Glutamatergic neuron (in vitro differentiated cells): ENCODE results near the gene SRSF4. TPM values are rescaled to one million over a fixed set of nuclear protein-coding genes. Genes with fewer than 3 reads are reported as not detected.
"Not testable (repeated sequence)": the region's sequence is repeated elsewhere in the genome, so short reads cannot be mapped to it uniquely, and the experiment has no call there.

Experiments
- DNase-seq: peaks from one replicate; pipeline ENCODE4 v3.0.0; 2022
- H3K27ac Mint-ChIP-seq: one replicate; pipeline ENCODE4 v1.8.0; 2020; ENCODE audit warnings: mild to moderate bottlenecking, mixed read lengths, inconsistent platforms; ENCODE audit not compliant: unreplicated experiment
- H3K27me3 Mint-ChIP-seq: one replicate; pipeline ENCODE4 v1.8.0; 2020; ENCODE audit warnings: mild to moderate bottlenecking, moderate library complexity, mixed read lengths, inconsistent platforms; ENCODE audit not compliant: unreplicated experiment
- H3K36me3 Mint-ChIP-seq: one replicate; pipeline ENCODE4 v1.8.0; 2020; ENCODE audit warnings: mild to moderate bottlenecking, mixed read lengths, inconsistent platforms; ENCODE audit not compliant: unreplicated experiment
- H3K4me1 Mint-ChIP-seq: one replicate; pipeline ENCODE4 v1.8.0; 2020; ENCODE audit warnings: mild to moderate bottlenecking, low read depth, mixed read lengths, inconsistent platforms; ENCODE audit not compliant: unreplicated experiment
- H3K4me3 Mint-ChIP-seq: one replicate; pipeline ENCODE4 v1.8.0; 2020; ENCODE audit warnings: mild to moderate bottlenecking, mixed read lengths, inconsistent platforms; ENCODE audit not compliant: unreplicated experiment
- H3K9me3 Mint-ChIP-seq: one replicate; pipeline ENCODE4 v1.8.0; 2020; ENCODE audit warnings: mild to moderate bottlenecking, moderate library complexity, mixed read lengths, inconsistent platforms; ENCODE audit not compliant: unreplicated experiment
- CTCF ChIP-seq: fragments of 200-600 bp; sonication (generic); IDR thresholded peaks from one replicate; pipeline ENCODE4 v1.5.0; 2021; ENCODE audit not compliant: partially characterized antibody, unreplicated experiment
- total RNA-seq: library from RNA; stranded (reverse); fragmentation: NEBNext Ultra II Directional; extraction: Animal tissue kit (Norgen Biotek cat#: 25700); gene quantifications from one replicate; pipeline ENCODE4 v1.2.1, GENCODE V29; 2021; ENCODE audit not compliant: unreplicated experiment

SRSF4 gene
- total RNA-seq, 1 donor from 2014 or later = 69.0 TPM

- DNase-seq = no peak
- Mint-ChIP-seq H3K4me3 (no peak overlapping the region), H3K27me3 (no peaks in the 10 kb centered on the region), H3K4me1 (peaks cover 6% of the 10 kb centered on the region), H3K36me3 (no peaks in the 10 kb centered on the region), H3K27ac (no peak overlapping the region), H3K9me3 (no peaks in the 10 kb centered on the region)
- no peak for TF ChIP-seq CTCF
Measured at GRCh38 chr1:29162025-29162424, 19.7 kb downstream of the SRSF4 start.

GRCh38 chr1:29159773-29160172 lies 21.9 kb downstream of the SRSF4 start:
- Mint-ChIP-seq H3K4me1 (peaks cover 4% of the 10 kb centered on the region), H3K36me3 (no peaks in the 10 kb centered on the region), H3K27ac (no peak overlapping the region), H3K9me3 (no peaks in the 10 kb centered on the region), H3K27me3 (peaks cover 4% of the 10 kb centered on the region), H3K4me3 (no peak overlapping the region)
- DNase-seq = no peak
- TF ChIP-seq CTCF = no peak

- H3K4me3 Mint-ChIP-seq = no peak overlapping the region
- no peaks in the 10 kb centered on the region for H3K9me3 Mint-ChIP-seq
- no peaks in the 10 kb centered on the region for H3K4me1 Mint-ChIP-seq
- no peak for DNase-seq
- no peak for TF ChIP-seq CTCF
- no peak overlapping the region for H3K27ac Mint-ChIP-seq
- H3K27me3 Mint-ChIP-seq = peaks cover 4% of the 10 kb centered on the region
- no peaks in the 10 kb centered on the region for H3K36me3 Mint-ChIP-seq
Measured at GRCh38 chr1:29157269-29157601, 24.5 kb downstream of the SRSF4 start.

GRCh38 chr1:29156543-29157268 lies 25.0 kb downstream of the SRSF4 start:
- Mint-ChIP-seq H3K4me3 (no peak overlapping the region), H3K36me3 (no peaks in the 10 kb centered on the region), H3K27me3 (peaks cover 4% of the 10 kb centered on the region), H3K27ac (peak overlapping the region; percentile 60), H3K4me1 (no peaks in the 10 kb centered on the region), H3K9me3 (no peaks in the 10 kb centered on the region)
- no peak for DNase-seq
- TF ChIP-seq CTCF = no peak

GRCh38 chr1:29152046-29152805 lies 29.5 kb downstream of the SRSF4 start:
- H3K4me3 Mint-ChIP-seq = no peak overlapping the region
- H3K36me3 Mint-ChIP-seq = peaks cover 17% of the 10 kb centered on the region
- DNase-seq = no peak
- no peak for TF ChIP-seq CTCF
- no peaks in the 10 kb centered on the region for H3K9me3 Mint-ChIP-seq
- H3K4me1 Mint-ChIP-seq = no peaks in the 10 kb centered on the region
- no peak overlapping the region for H3K27ac Mint-ChIP-seq
- H3K27me3 Mint-ChIP-seq = peaks cover 5% of the 10 kb centered on the region

GRCh38 chr1:29150346-29150745 lies 31.4 kb downstream of the SRSF4 start:
- peaks cover 17% of the 10 kb centered on the region for H3K36me3 Mint-ChIP-seq

More at GRCh38 chr1:29150346-29150745, 31.4 kb downstream of the SRSF4 start:
- H3K9me3 Mint-ChIP-seq, H3K4me1 Mint-ChIP-seq, H3K27me3 Mint-ChIP-seq, DNase-seq, H3K27ac Mint-ChIP-seq, H3K4me3 Mint-ChIP-seq: not testable (repeated sequence)
